Upper lobe of left lung (tissue), 6 donors: Measurements from ENCODE around the gene PKNOX2. TPM values are rescaled to one million over a fixed set of nuclear protein-coding genes. Genes with fewer than 3 reads are reported as not detected.
A peak's percentile ranks its signal among the peaks of the same experiment; 100 is the strongest.

Experiments
- ATAC-seq, 2 donors: fragments of 200-7000 bp; cut with Tn5 transposase; one replicate each; pipeline ENCODE4 v1.9.1; 2022; ENCODE audit warnings: mild to moderate bottlenecking in 2 of 2, moderate library complexity in 2 of 2; ENCODE audit not compliant: low FRiP score in 2 of 2
- DNase-seq, 2 donors: peaks; one replicate each; pipeline ENCODE4 v3.0.0-alpha.2; 2019 to 2020
- H3K27ac ChIP-seq, 4 donors: fragments of 200-600 bp; sonication (generic); one replicate each; pipeline ENCODE4 v1.5.1; 2016 to 2019
- H3K27me3 ChIP-seq, 4 donors: fragments of 200-600 bp; sonication (generic); one replicate each; pipeline ENCODE4 v1.5.1; 2017 to 2019
- H3K36me3 ChIP-seq, 4 donors: fragments of 200-600 bp; sonication (generic); one replicate each; pipeline ENCODE4 v1.5.1; 2016 to 2019
- H3K4me1 ChIP-seq, 4 donors: fragments of 200-600 bp; sonication (generic); one replicate each; pipeline ENCODE4 v1.5.1; 2018 to 2019
- H3K4me3 ChIP-seq, 4 donors: fragments of 200-600 bp; sonication (generic); one replicate each; pipeline ENCODE4 v1.5.1; 2017 to 2019; ENCODE audit warnings: mild to moderate bottlenecking in 2 of 4, moderate library complexity in 1 of 4
- H3K9me3 ChIP-seq, 4 donors: fragments of 200-600 bp; sonication (generic); one replicate each; pipeline ENCODE4 v1.5.1; 2018 to 2019
- CTCF ChIP-seq, 6 experiments: fragments of 450-650 bp in 4 of 6; fragments of 200-600 bp in 2 of 6; sonication (generic) in 2 of 6; IDR thresholded peaks; one replicate each; pipeline ENCODE4 v1.5.1; 2016 to 2019; ENCODE audit warnings: antibody characterized with exemption in 6 of 6
- EP300 ChIP-seq, 4 donors: sonication (generic); formaldehyde crosslinking; IDR thresholded peaks; one replicate each; pipeline ENCODE4 v1.5.1; 2017; ENCODE audit warnings: antibody characterized with exemption in 4 of 4, control low read depth in 2 of 4
- POLR2A ChIP-seq, 4 donors: fragments of 450-650 bp; IDR thresholded peaks; one replicate each; pipeline ENCODE4 v1.5.1; 2016 to 2017; ENCODE audit warnings: antibody characterized with exemption in 4 of 4, mild to moderate bottlenecking in 2 of 4
- POLR2AphosphoS5 ChIP-seq, 2 donors: sonication (generic); formaldehyde crosslinking; IDR thresholded peaks; one replicate each; pipeline ENCODE4 v1.5.1; 2017; ENCODE audit warnings: antibody characterized with exemption in 2 of 2
- WGBS, 2 donors: methylation state at CpG; one replicate each; pipeline ENCODE4 v1.1.5; 2017 to 2018; 5-methylcytosine and 5-hydroxymethylcytosine counted together
- total RNA-seq, 6 donors: library from RNA; depleted of rRNA in 4 of 6; stranded (reverse); fragments of >200 nt in 4 of 6; gene quantifications; one replicate each; pipeline versions ENCODE4 v1.1.0 to v1.2.1, GENCODE V29; 2016 to 2021
- donor health status: DM: no; HTN: no; CAD: no; lungs with moderate emphysema.
- donor health status: DM: no; HTN: yes; CAD: no; lungs with severe emphysema.

PKNOX2 gene
- total RNA-seq, 6 donors from 2014 or later = 2.9 to 15.5 (median 8.4) TPM

- TF ChIP-seq POLR2AphosphoS5 (IDR thresholded peaks at IDR 0.05) = no peak
- TF ChIP-seq CTCF (IDR thresholded peaks at IDR 0.05) = no peak
- no peak for TF ChIP-seq POLR2A (IDR thresholded peaks at IDR 0.05)
- TF ChIP-seq EP300 (IDR thresholded peaks at IDR 0.05) = no peak
- Histone ChIP-seq H3K9me3 (no peaks in the 10 kb centered on the region), H3K27me3 (peaks cover 0 to 23% (median 14%) of the 10 kb centered on the region in 4 donors), H3K36me3 (no peaks in the 10 kb centered on the region), H3K4me3 (no peak overlapping the region), H3K4me1 (peaks cover 13 to 18% (median 16%) of the 10 kb centered on the region in 4 donors), H3K27ac (peak overlapping the region; percentile 48 to 88 (median 62))
- no peak for DNase-seq
- peak in 1 of 2 donors; percentile 28 for ATAC-seq
- WGBS, 2 donors = 72 to 78% methylated on average over 9 of the region's 9 CpGs
Observed at GRCh38 chr11:125170001-125170509, 5.5 kb downstream of the PKNOX2 start.

- Histone ChIP-seq H3K9me3 (no peaks in the 10 kb centered on the region), H3K4me1 (peaks cover 10 to 13% (median 12%) of the 10 kb centered on the region in 4 donors), H3K4me3 (no peak overlapping the region), H3K27me3 (peaks cover 0 to 18% (median 12%) of the 10 kb centered on the region in 4 donors), H3K27ac (peak overlapping the region; percentile 48 to 88 (median 62)), H3K36me3 (no peaks in the 10 kb centered on the region)
- ATAC-seq = peak in 1 of 2 donors; percentile 57
- WGBS, 2 donors = 52 to 63% methylated on average over 6 to 12 of the region's 12 CpGs
- TF ChIP-seq EP300 (IDR thresholded peaks at IDR 0.05) = no peak
- TF ChIP-seq CTCF (IDR thresholded peaks at IDR 0.05) = no peak
- no peak for TF ChIP-seq POLR2AphosphoS5 (IDR thresholded peaks at IDR 0.05)
- TF ChIP-seq POLR2A (IDR thresholded peaks at IDR 0.05) = no peak
- DNase-seq = peak in 1 of 2 donors; percentile 14
Observed at GRCh38 chr11:125170510-125171031, 6.0 kb downstream of the PKNOX2 start.

- H3K27me3 ChIP-seq = peaks cover 0 to 5% (median 2%) of the 10 kb centered on the region in 4 donors
- no peak overlapping the region for H3K4me3 ChIP-seq
- no peaks in the 10 kb centered on the region for H3K9me3 ChIP-seq
- H3K27ac ChIP-seq = no peak overlapping the region
- TF ChIP-seq CTCF (IDR thresholded peaks at IDR 0.05) (no peak), POLR2A (IDR thresholded peaks at IDR 0.05) (no peak), EP300 (IDR thresholded peaks at IDR 0.05) (no peak), POLR2AphosphoS5 (IDR thresholded peaks at IDR 0.05) (no peak)
- H3K4me1 ChIP-seq = no peaks in the 10 kb centered on the region
- ATAC-seq (no peak), DNase-seq (no peak)
- 89 to 94% methylated on average over 2 to 4 of the region's 4 CpGs for WGBS, 2 donors
- no peaks in the 10 kb centered on the region for H3K36me3 ChIP-seq
Observed at GRCh38 chr11:125171974-125172373, 7.4 kb downstream of the PKNOX2 start.

- TF ChIP-seq POLR2A (IDR thresholded peaks at IDR 0.05) (no peak), EP300 (IDR thresholded peaks at IDR 0.05) (no peak), POLR2AphosphoS5 (IDR thresholded peaks at IDR 0.05) (no peak), CTCF (IDR thresholded peaks at IDR 0.05) (no peak)
- no peak for ATAC-seq
- 67 to 71% methylated on average over 1 of the region's 1 CpG for WGBS, 2 donors
- Histone ChIP-seq H3K27ac (no peak overlapping the region), H3K9me3 (no peaks in the 10 kb centered on the region), H3K4me3 (no peak overlapping the region), H3K27me3 (no peaks in the 10 kb centered on the region), H3K4me1 (no peaks in the 10 kb centered on the region), H3K36me3 (no peaks in the 10 kb centered on the region)
- no peak for DNase-seq
Observed at GRCh38 chr11:125173027-125173426, 8.5 kb downstream of the PKNOX2 start.

GRCh38 chr11:125173556-125173955 lies 9.0 kb downstream of the PKNOX2 start:
- Histone ChIP-seq H3K9me3 (no peaks in the 10 kb centered on the region), H3K27me3 (no peaks in the 10 kb centered on the region), H3K27ac (no peak overlapping the region), H3K4me3 (no peak overlapping the region), H3K36me3 (no peaks in the 10 kb centered on the region), H3K4me1 (no peaks in the 10 kb centered on the region)
- WGBS, 2 donors = 75% methylated on average over 8 of the region's 8 CpGs
- ATAC-seq = no peak
- TF ChIP-seq EP300 (IDR thresholded peaks at IDR 0.05) (no peak), POLR2A (IDR thresholded peaks at IDR 0.05) (no peak)
- no peak for DNase-seq
